Stimulated activated CD4-positive, alpha-beta T cell treated with anti-CD3 and anti-CD28 coated beads, Interleukin-1b, Interleukin-23, amount 100 ng/mL, for 48 hours (primary cell): Measurements from ENCODE around the gene ELMOD1.

ENCODE experiments used
- DNase-seq: peaks from one replicate; pipeline ENCODE4 v3.0.0-alpha.2; 2020

Gene ELMOD1

DNA sequence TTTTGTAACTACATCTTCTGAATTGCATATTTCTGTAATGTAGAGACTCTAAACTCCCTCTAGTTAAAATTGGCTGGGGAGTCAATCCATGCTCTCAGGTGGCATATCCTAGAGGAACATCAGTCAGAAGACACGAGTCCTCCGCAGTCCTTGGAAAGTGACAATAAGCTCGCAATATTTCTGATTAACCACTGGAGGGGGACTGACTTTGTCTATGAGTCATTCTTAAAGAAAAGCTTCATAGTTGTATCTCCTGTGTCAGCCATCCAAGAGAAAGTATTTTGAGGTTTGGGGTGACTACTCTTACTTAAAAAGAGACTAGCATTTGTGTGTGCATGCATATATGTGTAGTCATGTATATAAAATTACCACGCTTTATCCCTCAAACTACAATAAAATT lies 60.7 kb downstream of the ELMOD1 start:
- DNase-seq: no peak

DNA sequence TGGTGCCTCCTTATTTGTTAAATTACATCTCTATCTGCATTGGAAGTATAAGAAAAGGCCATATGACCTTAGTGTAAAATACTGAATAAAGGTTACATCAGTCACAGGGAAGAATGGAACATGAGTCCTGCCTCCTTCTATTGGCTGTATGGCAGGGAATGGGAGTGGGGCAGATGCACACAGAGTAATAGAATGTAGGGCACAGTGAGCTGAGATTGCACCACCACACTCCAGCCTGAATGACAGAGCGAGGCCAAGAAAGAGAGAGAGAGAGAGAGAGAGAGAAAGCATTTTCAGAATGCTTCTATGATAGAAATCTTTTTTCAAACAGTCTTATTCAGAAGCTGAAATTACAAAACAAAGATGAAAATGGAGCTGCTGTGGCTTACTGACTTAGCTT lies 62.1 kb downstream of the ELMOD1 start:
- no peak for DNase-seq

DNA sequence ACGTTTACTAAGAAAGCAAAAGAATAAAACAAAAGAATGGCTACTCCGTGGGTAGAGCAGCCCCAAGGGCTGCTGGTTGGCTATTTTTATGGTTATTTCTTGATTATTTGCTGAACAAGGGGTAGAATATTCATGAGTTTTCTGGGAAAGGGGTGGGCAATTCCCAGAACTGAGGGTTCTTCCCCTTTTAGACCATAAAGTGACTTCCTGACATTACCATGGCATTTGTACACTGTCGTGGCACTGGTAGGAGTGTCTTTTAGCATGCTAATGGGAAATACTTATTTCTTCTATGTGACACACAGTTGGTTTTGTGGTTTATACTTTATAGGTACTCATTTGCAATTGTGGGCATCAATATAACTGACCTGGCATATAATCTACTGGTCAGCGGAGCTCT lies 64.7 kb downstream of the ELMOD1 start:
- no peak for DNase-seq

- DNase-seq: no peak
Observed at GRCh38 chr11:107659310-107659709, 68.4 kb downstream of the ELMOD1 start.

DNA sequence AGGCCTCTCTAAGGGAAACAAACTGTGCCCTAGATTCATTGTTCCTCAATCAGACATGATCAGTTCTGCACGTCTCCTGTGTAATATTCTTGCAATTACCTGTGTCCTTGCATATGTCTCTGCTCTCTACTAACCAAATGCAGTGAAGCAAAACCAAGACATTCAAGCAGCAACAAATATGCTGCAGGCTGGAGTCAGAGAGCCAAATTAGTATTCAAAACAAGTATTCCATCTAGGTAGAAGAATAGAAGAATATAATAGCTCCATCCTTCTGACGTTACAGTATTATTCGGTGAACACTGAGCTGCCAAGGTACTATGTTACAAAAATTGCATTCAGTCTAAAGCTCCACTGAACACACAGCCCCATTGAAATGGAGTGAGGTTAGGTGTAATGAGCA lies 69.1 kb downstream of the ELMOD1 start:
- DNase-seq: no peak

DNA sequence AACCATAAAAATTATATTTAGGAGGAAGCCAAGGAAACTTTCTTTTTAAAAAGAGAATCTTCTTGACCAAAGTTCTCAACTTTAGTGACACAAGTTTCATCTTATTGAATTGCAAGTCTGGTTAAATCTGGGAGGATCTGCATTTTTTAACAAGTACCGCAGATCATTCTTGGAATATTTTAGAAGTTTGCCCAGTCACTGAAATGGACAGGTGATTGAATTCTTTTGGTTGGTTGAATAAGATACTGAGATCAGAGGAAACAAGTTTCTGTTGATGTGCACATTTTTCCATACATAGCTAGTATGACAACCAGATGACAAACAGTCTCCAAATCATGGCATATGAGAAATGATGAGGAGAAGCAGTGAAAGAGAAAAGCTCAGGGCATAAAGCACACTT lies 70.7 kb downstream of the ELMOD1 start:
- no peak for DNase-seq

- DNase-seq: no peak
Observed at GRCh38 chr11:107665018-107665417, 74.1 kb downstream of the ELMOD1 start.

DNA sequence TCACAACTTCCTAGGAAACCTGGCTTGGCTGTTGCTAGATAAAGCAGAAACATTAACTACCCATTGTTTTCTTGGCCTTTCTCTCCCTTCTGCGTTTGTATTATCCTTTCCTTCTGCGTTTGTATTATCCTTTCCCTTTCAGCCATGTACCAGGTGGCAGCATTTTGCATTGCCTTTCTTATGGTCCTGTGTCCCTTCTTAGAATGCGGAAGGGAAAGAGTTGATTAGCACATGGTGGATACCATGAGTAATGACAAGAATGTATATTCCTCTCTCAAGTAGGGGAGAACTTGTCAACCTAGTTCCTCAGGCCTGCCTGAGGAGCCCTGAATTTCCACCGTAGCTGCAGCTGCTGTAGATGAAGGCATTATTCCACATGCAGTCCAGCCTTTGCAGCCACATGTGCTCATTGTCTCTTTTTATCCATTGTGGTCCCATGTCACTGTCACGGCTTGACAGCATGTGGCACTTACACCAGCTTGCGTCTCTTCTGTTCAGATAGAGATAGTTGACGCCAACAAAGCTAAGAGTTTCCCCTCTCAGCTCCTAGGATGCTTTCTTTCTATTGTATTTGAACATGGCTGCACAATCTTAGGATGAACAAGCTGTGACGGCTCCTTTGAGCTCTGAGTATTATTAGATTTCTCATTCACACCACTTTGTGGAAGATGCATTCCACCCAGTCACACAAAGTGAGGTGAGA lies 76.1 kb downstream of the ELMOD1 start:
- no peak for DNase-seq

GRCh38 chr11:107669191-107669740 lies 78.3 kb downstream of the ELMOD1 start:
- no peak for DNase-seq

- DNase-seq: no peak
Observed at GRCh38 chr11:107669893-107670601, 79.1 kb downstream of the ELMOD1 start.

GRCh38 chr11:107675902-107676301 lies 85.0 kb downstream of the ELMOD1 start:
- DNase-seq: no peak

DNA sequence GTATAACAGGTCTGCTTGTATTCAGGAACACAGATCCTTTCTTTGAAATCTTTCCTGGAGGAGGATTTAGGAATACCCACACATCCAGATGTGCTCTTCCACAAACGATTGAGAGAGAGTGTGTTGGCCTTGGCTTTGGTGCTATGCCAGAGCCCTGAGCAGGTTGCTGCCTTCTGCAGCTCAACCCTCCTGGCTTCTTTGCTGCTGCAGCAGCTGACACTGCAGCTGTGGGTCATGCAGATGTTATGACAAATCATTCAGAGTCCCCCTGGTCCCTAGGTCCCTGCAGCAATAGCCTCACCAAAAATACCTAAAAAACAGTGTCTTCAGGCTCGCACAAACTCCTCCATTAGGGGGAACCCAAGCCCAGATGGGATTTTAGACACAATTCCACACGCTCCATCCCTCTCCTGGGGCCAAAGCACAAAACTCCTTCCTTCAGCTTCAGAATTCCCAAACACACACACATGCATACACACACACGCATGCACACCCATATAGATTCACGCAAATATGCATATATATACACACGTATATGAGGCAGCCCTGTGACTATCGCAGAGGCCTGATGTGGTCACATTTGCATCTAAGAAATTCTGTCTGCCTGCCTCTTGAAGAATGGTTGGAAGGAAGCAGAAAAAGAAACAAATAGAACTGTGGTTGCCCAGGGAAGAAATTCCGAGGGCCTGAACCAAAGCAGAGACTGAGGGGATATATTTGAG lies 85.5 kb downstream of the ELMOD1 start:
- DNase-seq: no peak

- no peak for DNase-seq
Observed at GRCh38 chr11:107677924-107678631, 87.1 kb downstream of the ELMOD1 start.

DNA sequence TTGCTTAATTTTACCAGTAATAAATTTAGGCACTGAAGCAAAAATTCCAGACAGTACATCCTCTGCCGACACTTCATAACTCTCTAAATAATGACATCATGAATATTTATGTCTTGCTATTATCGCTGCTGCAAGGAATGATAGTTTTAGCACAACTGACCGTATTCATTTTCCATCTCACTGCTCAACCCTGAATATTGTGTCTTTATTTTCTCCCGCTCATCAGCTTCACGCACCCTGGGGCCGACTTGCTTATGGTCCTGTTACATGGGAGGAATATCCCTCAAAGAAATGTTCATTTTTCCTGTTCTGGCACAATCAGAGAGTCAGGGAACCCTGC lies 87.7 kb downstream of the ELMOD1 start:
- DNase-seq: no peak

DNA sequence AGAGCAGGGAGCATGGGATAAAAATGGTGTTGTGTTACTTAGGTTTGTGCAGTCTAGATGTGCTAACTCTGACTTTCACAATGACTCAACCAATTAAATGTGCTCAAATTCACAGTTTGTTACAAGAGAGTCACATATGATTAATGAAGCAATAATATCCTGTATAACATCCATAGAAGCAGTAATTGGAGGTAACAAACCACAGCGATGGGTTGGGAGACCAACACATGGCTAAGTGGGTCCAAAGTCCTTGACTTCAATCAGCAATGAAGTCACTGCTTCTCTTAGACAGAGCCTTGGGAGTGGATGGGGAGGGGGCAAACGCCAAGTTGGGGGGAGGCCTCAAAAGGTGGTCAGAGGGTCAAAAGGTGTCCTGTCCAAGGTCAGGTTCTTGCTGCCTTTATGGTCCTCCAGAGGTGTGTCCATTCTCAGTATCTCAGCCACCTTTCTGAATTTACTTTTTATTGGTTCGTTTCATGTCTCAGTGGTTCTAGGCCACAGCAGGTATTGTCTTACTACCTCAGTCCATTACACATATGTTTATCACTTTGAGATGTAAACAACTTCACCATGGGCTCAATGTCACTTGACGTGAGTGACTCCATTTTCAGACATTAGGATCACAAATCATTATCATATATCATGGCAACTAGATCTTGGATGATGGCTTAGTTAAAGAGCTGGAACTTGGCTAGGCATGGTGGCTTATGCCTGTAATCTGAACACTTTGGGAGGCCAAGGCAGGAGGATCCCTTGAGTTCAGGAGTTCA lies 88.5 kb downstream of the ELMOD1 start:
- no peak for DNase-seq

- no peak for DNase-seq
Observed at GRCh38 chr11:107682171-107682570, 91.2 kb downstream of the ELMOD1 start.

- no peak for DNase-seq
Observed at GRCh38 chr11:107682572-107682971, 91.6 kb downstream of the ELMOD1 start.

- DNase-seq: no peak
Observed at GRCh38 chr11:107683061-107683460, 92.1 kb downstream of the ELMOD1 start.

- DNase-seq: no peak
Observed at GRCh38 chr11:107683807-107684206, 92.9 kb downstream of the ELMOD1 start.

- DNase-seq: no peak
Observed at GRCh38 chr11:107688322-107688918, 97.5 kb downstream of the ELMOD1 start.

GRCh38 chr11:107689317-107690202 lies 98.6 kb downstream of the ELMOD1 start:
- DNase-seq: peak; percentile 36
